CD4-positive, alpha-beta T cell treated with Interleukin-17A for 1 hour (primary cell): ENCODE data around the gene IL6ST.
"Not testable (repeated sequence)": the region's sequence is repeated elsewhere in the genome, so short reads cannot be mapped to it uniquely, and the experiment has no call there.

ENCODE experiments used
- DNase-seq: peaks from one replicate; pipeline ENCODE4 v3.0.0-alpha.2; 2020

IL6ST gene

GRCh38 chr5:55960779-55961178, 34.0 kb downstream of the IL6ST start:
- no peak for DNase-seq

- DNase-seq = peak; percentile 33
Measured at GRCh38 chr5:55959208-55959607, 35.6 kb downstream of the IL6ST start.

GRCh38 chr5:55941154-55941553, 53.6 kb downstream of the IL6ST start:
- DNase-seq = not testable (repeated sequence)

GRCh38 chr5:55937598-55937997, 57.2 kb downstream of the IL6ST start:
- not testable (repeated sequence) for DNase-seq

- peak; percentile 80 for DNase-seq
Measured at GRCh38 chr5:55936100-55936693, 58.6 kb downstream of the IL6ST start.

- no peak for DNase-seq
Measured at GRCh38 chr5:55935371-55935770, 59.4 kb downstream of the IL6ST start.

- no peak for DNase-seq
Measured at GRCh38 chr5:55934720-55935119, 60.0 kb downstream of the IL6ST start.

- no peak for DNase-seq
Measured at GRCh38 chr5:55934115-55934613, 60.6 kb downstream of the IL6ST start.

- no peak for DNase-seq
Measured at GRCh38 chr5:55933377-55934114, 61.2 kb downstream of the IL6ST start.

- no peak for DNase-seq
Measured at GRCh38 chr5:55932700-55933099, 62.1 kb downstream of the IL6ST start.

- DNase-seq = no peak
Measured at GRCh38 chr5:55929020-55929799, 65.6 kb downstream of the IL6ST start.

- no peak for DNase-seq
Measured at GRCh38 chr5:55927861-55928655, 66.7 kb downstream of the IL6ST start.

- DNase-seq = no peak
Measured at GRCh38 chr5:55926476-55926875, 68.3 kb downstream of the IL6ST start.

- no peak for DNase-seq
Measured at GRCh38 chr5:55925712-55926111, 69.1 kb downstream of the IL6ST start.

- no peak for DNase-seq
Measured at GRCh38 chr5:55925181-55925580, 69.6 kb downstream of the IL6ST start.

- DNase-seq = no peak
Measured at GRCh38 chr5:55924744-55925143, 70.0 kb downstream of the IL6ST start.

GRCh38 chr5:55923865-55924500, 70.8 kb downstream of the IL6ST start:
- no peak for DNase-seq

- peak; percentile 20 for DNase-seq
Measured at GRCh38 chr5:55923177-55923771, 71.5 kb downstream of the IL6ST start.

GRCh38 chr5:55921617-55922016, 73.1 kb downstream of the IL6ST start:
- DNase-seq = no peak

GRCh38 chr5:55920784-55921183, 74.0 kb downstream of the IL6ST start:
- no peak for DNase-seq

- DNase-seq = no peak
Measured at GRCh38 chr5:55919625-55920024, 75.1 kb downstream of the IL6ST start.
